Measurements from ENCODE around the gene PACSIN2.
"Not testable (repeated sequence)": the region's sequence is repeated elsewhere in the genome, so short reads cannot be mapped to it uniquely, and the experiment has no call there.

The PACSIN2 gene

GRCh38 chr22:42920101-42920820 lies 94.7 kb downstream of the PACSIN2 start:
- Mint-ChIP-seq H3K36me3 (peaks cover 0 to 3% of the 10 kb centered on the region in 2 donors), H3K27ac (peak overlapping the region; percentile 71), H3K4me1 (peaks cover 35 to 64% of the 10 kb centered on the region in 2 donors), H3K27me3 (no peaks in the 10 kb centered on the region), H3K9me3 (no peaks in the 10 kb centered on the region), H3K4me3 (peak overlapping the region in 1 of 2 donors; percentile 48)
- ATAC-seq (replicated peaks) (no peak), DNase-seq (no peak)

- H3K36me3 Mint-ChIP-seq: peaks cover 0 to 3% of the 10 kb centered on the region in 2 donors
- no peak overlapping the region for H3K27ac Mint-ChIP-seq
- ATAC-seq (replicated peaks) (peak in 1 of 2 donors; percentile 45), DNase-seq (no peak)
- no peak overlapping the region for H3K4me3 Mint-ChIP-seq
- no peaks in the 10 kb centered on the region for H3K27me3 Mint-ChIP-seq
- H3K9me3 Mint-ChIP-seq: no peaks in the 10 kb centered on the region
- peaks cover 32 to 64% of the 10 kb centered on the region in 2 donors for H3K4me1 Mint-ChIP-seq
Measured at GRCh38 chr22:42919199-42919598, 95.8 kb downstream of the PACSIN2 start.

DNA sequence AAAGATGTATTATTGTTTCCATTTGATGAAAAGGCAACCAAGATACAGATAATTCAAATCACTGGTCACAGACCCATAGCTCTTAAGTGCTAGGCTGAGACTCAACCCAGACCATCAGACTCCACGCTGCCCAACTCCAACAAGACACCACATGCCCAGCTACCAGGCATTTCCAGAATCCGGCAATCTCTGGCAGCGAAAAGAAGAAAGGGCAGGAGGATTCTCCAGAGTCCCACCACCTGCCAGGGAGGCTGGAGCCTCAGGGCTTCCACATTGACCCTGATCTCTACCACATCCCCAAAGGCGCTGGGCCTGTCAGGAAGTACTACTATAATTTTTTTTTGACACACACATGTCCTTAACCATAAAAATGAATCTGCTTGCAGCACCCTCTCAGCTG lies 96.4 kb downstream of the PACSIN2 start:
- peaks cover 32 to 61% of the 10 kb centered on the region in 2 donors for H3K4me1 Mint-ChIP-seq
- H3K36me3 Mint-ChIP-seq: peaks cover 0 to 3% of the 10 kb centered on the region in 2 donors
- H3K9me3 Mint-ChIP-seq: no peaks in the 10 kb centered on the region
- H3K27me3 Mint-ChIP-seq: no peaks in the 10 kb centered on the region
- H3K27ac Mint-ChIP-seq: no peak overlapping the region
- no peak overlapping the region for H3K4me3 Mint-ChIP-seq
- ATAC-seq (replicated peaks) (no peak), DNase-seq (no peak)

DNA sequence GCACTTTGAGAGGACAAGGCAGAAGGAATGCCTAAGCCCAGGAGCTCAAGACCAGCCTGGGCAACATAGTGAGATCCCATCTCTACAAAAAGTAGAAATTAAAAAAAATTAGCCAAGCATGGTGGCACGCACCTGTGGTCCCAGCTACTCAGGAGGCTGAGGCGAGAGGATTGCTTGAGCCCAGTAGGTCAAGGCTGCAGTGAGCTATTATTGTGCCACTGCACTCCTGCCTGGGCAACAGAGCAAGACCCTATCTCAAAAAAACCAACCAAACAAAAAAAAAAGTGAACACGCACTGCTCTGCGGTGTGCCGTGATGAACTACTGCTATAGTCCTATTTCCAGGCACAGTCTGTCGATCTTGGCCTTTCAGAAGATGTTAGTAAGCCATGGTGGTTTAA lies 97.6 kb downstream of the PACSIN2 start:
- not testable (repeated sequence) for ATAC-seq (replicated peaks); H3K27ac Mint-ChIP-seq; H3K9me3 Mint-ChIP-seq; DNase-seq; H3K36me3 Mint-ChIP-seq; H3K4me3 Mint-ChIP-seq; H3K27me3 Mint-ChIP-seq
- peaks cover 27 to 57% of the 10 kb centered on the region in 2 donors for H3K4me1 Mint-ChIP-seq

GRCh38 chr22:42915980-42916765 lies 98.8 kb downstream of the PACSIN2 start:
- H3K4me3 Mint-ChIP-seq: no peak overlapping the region
- no peaks in the 10 kb centered on the region for H3K27me3 Mint-ChIP-seq
- peaks cover 6 to 10% of the 10 kb centered on the region in 2 donors for H3K36me3 Mint-ChIP-seq
- ATAC-seq (replicated peaks) (no peak), DNase-seq (no peak)
- H3K9me3 Mint-ChIP-seq: no peaks in the 10 kb centered on the region
- H3K4me1 Mint-ChIP-seq: peaks cover 31 to 57% of the 10 kb centered on the region in 2 donors
- no peak overlapping the region for H3K27ac Mint-ChIP-seq

DNA sequence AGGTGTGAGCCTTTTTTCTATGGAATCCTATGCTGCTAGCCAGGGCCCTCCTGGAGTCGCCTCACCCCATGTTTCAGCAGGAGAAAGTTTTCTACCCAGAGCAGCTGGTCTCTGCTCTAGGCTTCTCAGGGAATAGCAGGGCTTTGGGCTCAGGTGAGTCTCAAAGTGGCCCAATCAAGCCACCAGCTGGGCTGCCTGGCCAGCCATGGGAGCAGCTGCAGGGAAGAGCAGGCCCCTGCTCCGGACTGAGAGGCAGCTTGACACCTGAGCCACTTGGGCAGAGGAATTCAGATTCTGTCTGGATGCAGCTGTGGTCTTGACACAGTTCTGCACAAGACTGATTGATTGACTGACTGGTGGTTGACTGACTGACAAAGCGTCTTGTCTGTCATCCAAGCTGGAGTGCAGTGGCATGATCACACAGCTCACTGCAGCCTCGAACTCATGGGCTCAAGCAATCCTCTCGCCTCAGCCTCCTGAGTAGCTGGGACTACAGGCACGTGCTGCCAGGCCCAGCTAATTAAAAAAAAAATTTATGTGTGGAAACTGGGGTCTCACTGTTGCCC lies 100.4 kb downstream of the PACSIN2 start:
- DNase-seq (no peak), ATAC-seq (replicated peaks) (no peak)
- Mint-ChIP-seq H3K4me1 (peaks cover 28 to 47% of the 10 kb centered on the region in 2 donors), H3K27ac (no peak overlapping the region), H3K9me3 (no peaks in the 10 kb centered on the region), H3K4me3 (no peak overlapping the region), H3K36me3 (peaks cover 7 to 8% of the 10 kb centered on the region in 2 donors), H3K27me3 (no peaks in the 10 kb centered on the region)

GRCh38 chr22:42913874-42914510 lies 101.0 kb downstream of the PACSIN2 start:
- Mint-ChIP-seq H3K4me3 (no peak overlapping the region), H3K27ac (no peak overlapping the region), H3K27me3 (no peaks in the 10 kb centered on the region), H3K4me1 (peaks cover 30 to 46% of the 10 kb centered on the region in 2 donors), H3K9me3 (no peaks in the 10 kb centered on the region), H3K36me3 (peaks cover 13 to 14% of the 10 kb centered on the region in 2 donors)
- DNase-seq: no peak
- no peak for ATAC-seq (replicated peaks)

- peak overlapping the region; percentile 37 for H3K27ac Mint-ChIP-seq
- DNase-seq (no peak), ATAC-seq (replicated peaks) (peak; percentile 88 to 94)
- H3K4me3 Mint-ChIP-seq: no peak overlapping the region
- peaks cover 23 to 24% of the 10 kb centered on the region in 2 donors for H3K36me3 Mint-ChIP-seq
- H3K4me1 Mint-ChIP-seq: peaks cover 32 to 43% of the 10 kb centered on the region in 2 donors
- no peaks in the 10 kb centered on the region for H3K9me3 Mint-ChIP-seq
- H3K27me3 Mint-ChIP-seq: no peaks in the 10 kb centered on the region
Measured at GRCh38 chr22:42912059-42912458, 102.9 kb downstream of the PACSIN2 start.

DNA sequence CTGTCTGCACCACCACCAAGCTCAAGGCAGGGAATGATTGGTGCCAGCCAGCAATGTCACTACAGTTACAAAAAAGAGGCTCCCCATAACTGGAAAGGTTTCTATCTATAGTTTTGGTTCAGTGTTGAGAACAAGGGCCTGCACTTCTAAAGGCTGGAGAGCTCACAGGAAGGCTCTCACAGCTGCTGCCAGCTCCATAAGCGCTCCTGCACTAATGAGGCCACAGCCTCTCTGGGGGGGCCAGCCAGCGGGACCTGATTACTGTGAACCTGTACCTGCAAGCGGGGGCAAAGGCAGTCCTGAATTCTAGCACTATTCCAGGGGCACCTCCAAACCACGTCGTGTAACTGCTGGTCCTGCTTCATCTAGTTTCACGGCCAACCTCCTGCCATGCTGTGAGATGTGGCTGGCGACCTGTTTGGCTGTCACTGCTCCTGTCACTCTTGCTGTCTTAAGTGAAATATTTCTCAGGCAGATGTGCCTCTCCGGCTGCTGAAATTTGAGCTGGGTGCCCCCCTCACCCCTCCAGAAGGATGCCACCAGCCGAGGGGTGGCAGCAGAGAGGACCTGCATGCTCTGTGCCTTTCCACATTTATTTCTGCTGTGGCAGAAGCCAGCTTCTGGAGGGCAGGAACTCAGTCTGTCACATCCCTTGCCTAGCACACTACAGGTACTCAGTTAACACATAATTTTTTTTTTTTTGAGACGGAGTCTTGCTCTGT lies 104.6 kb downstream of the PACSIN2 start:
- Mint-ChIP-seq H3K4me3 (no peak overlapping the region), H3K4me1 (peaks cover 26 to 43% of the 10 kb centered on the region in 2 donors), H3K36me3 (peaks cover 23 to 33% of the 10 kb centered on the region in 2 donors), H3K9me3 (no peaks in the 10 kb centered on the region), H3K27ac (no peak overlapping the region), H3K27me3 (no peaks in the 10 kb centered on the region)
- no peak for ATAC-seq (replicated peaks)
- no peak for DNase-seq

- no peak overlapping the region for H3K4me3 Mint-ChIP-seq
- DNase-seq: no peak
- no peaks in the 10 kb centered on the region for H3K27me3 Mint-ChIP-seq
- H3K27ac Mint-ChIP-seq: no peak overlapping the region
- H3K36me3 Mint-ChIP-seq: peaks cover 23 to 36% of the 10 kb centered on the region in 2 donors
- no peaks in the 10 kb centered on the region for H3K9me3 Mint-ChIP-seq
- peaks cover 26 to 35% of the 10 kb centered on the region in 2 donors for H3K4me1 Mint-ChIP-seq
- ATAC-seq (replicated peaks): no peak
Measured at GRCh38 chr22:42909363-42910058, 105.4 kb downstream of the PACSIN2 start.

DNA sequence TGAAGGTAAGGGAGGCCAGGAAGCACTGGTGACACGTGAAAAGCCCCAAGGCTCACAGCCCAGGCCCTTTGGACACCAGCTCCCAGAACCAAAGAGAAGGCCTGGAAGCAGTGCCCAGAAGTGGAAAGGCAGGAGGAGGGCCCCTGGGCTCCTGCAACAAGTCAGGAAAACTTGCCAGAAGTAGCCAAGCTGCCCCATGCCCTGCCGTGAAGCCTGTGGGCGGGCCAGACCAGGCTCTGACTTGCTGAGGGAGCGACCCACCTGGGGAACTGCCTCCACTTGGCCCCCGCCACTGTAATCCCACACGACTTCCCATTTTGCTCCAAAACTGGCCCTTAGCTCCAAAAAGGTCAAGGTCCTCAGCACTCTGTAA lies 106.6 kb downstream of the PACSIN2 start:
- Mint-ChIP-seq H3K27ac (peak overlapping the region; percentile 75), H3K4me3 (no peak overlapping the region), H3K27me3 (no peaks in the 10 kb centered on the region), H3K4me1 (peaks cover 26 to 38% of the 10 kb centered on the region in 2 donors), H3K36me3 (peaks cover 23 to 47% of the 10 kb centered on the region in 2 donors), H3K9me3 (no peaks in the 10 kb centered on the region)
- ATAC-seq (replicated peaks): no peak
- no peak for DNase-seq

GRCh38 chr22:42907404-42908373 lies 107.3 kb downstream of the PACSIN2 start:
- DNase-seq (no peak), ATAC-seq (replicated peaks) (no peak)
- H3K36me3 Mint-ChIP-seq: peaks cover 26 to 49% of the 10 kb centered on the region in 2 donors
- no peak overlapping the region for H3K4me3 Mint-ChIP-seq
- H3K4me1 Mint-ChIP-seq: peaks cover 25 to 35% of the 10 kb centered on the region in 2 donors
- H3K27ac Mint-ChIP-seq: no peak overlapping the region
- H3K27me3 Mint-ChIP-seq: no peaks in the 10 kb centered on the region
- no peaks in the 10 kb centered on the region for H3K9me3 Mint-ChIP-seq

Measured in stimulated activated naive B cell treated with anti-CD40 and anti-IgM and Interleukin-4, amounts not matched to agents 10 μg/mL and 1 μg/mL and 100 μg/mL, for 72 hours (primary cell).